ENCODE data around the gene ZNF618.

- TF ChIP-seq CTCF (conservative IDR thresholded peaks at IDR 0.05; ENCODE audit: low read length) (no peak), EZH2phosphoT487 (IDR thresholded peaks at IDR 0.05; ENCODE audit: borderline replicate concordance, low read depth, low read length) (no peak)
Measured at GRCh38 chr9:114017741-114018715, 141.9 kb downstream of the ZNF618 start.
